ENCODE measurements around the gene GPR161. TPM values are rescaled to one million over a fixed set of nuclear protein-coding genes. Genes with fewer than 3 reads are reported as not detected.

Gene GPR161
- total RNA-seq, 4 donors from 2014 or later: 17.4 to 36.9 (median 20.1) TPM

GRCh38 chr1:168087696-168088095 lies 49.0 kb downstream of the GPR161 start:
- Histone ChIP-seq H3K36me3 (peaks cover 0 to 54% of the 10 kb centered on the region in 2 donors), H3K9me3 (no peaks in the 10 kb centered on the region), H3K4me3 (no peak overlapping the region), H3K27ac (no peak overlapping the region), H3K4me1 (peaks cover 0 to 43% (median 8%) of the 10 kb centered on the region in 3 donors), H3K27me3 (no peaks in the 10 kb centered on the region)
- 90 to 91% methylated on average over 7 to 10 of the region's 10 CpGs for WGBS, 2 donors (ENCODE audit: low coverage in 1 of 2)
- no peak for TF ChIP-seq POLR2AphosphoS5 (IDR thresholded peaks at IDR 0.05)
- TF ChIP-seq CTCF (IDR thresholded peaks at IDR 0.05): no peak
- TF ChIP-seq POLR2A (IDR thresholded peaks at IDR 0.05): no peak
- TF ChIP-seq EP300 (IDR thresholded peaks at IDR 0.05): no peak
- no peak for ATAC-seq

- ATAC-seq: no peak
- peaks cover 0 to 46% (median 15%) of the 10 kb centered on the region in 3 donors for H3K4me1 ChIP-seq
- TF ChIP-seq POLR2A (IDR thresholded peaks at IDR 0.05) (no peak), CTCF (IDR thresholded peaks at IDR 0.05) (no peak), EP300 (IDR thresholded peaks at IDR 0.05) (no peak), POLR2AphosphoS5 (IDR thresholded peaks at IDR 0.05) (no peak)
- H3K36me3 ChIP-seq: peaks cover 0 to 51% of the 10 kb centered on the region in 2 donors
- H3K9me3 ChIP-seq: no peaks in the 10 kb centered on the region
- H3K4me3 ChIP-seq: no peak overlapping the region
- 71 to 82% methylated on average over 1 of the region's 2 CpGs for WGBS, 2 donors (ENCODE audit: low coverage in 1 of 2)
- peak overlapping the region in 3 of 4 donors; percentile 74 to 79 (median 77) for H3K27ac ChIP-seq
- H3K27me3 ChIP-seq: no peaks in the 10 kb centered on the region
Observed at GRCh38 chr1:168086438-168086837, 50.3 kb downstream of the GPR161 start.

- peak; percentile 52 for ATAC-seq
- H3K9me3 ChIP-seq: no peaks in the 10 kb centered on the region
- peaks cover 0 to 44% of the 10 kb centered on the region in 2 donors for H3K36me3 ChIP-seq
- peaks cover 0 to 55% (median 15%) of the 10 kb centered on the region in 3 donors for H3K4me1 ChIP-seq
- TF ChIP-seq CTCF (IDR thresholded peaks at IDR 0.05) (no peak), POLR2AphosphoS5 (IDR thresholded peaks at IDR 0.05) (no peak), POLR2A (IDR thresholded peaks at IDR 0.05) (no peak), EP300 (IDR thresholded peaks at IDR 0.05) (no peak)
- peak overlapping the region in 1 of 2 donors; percentile 7 for H3K4me3 ChIP-seq
- WGBS, 2 donors (ENCODE audit: low coverage in 1 of 2): 11% methylated on average over 7 of the region's 16 CpGs; no CpG with 5 or more reads in 1 of the 2 donors
- H3K27ac ChIP-seq: peak overlapping the region; percentile 29 to 79 (median 76)
- H3K27me3 ChIP-seq: no peaks in the 10 kb centered on the region
Observed at GRCh38 chr1:168085401-168085872, 51.3 kb downstream of the GPR161 start.

- peak overlapping the region in 1 of 2 donors; percentile 4 for H3K4me3 ChIP-seq
- peaks cover 0 to 63% (median 15%) of the 10 kb centered on the region in 3 donors for H3K4me1 ChIP-seq
- ATAC-seq: no peak
- H3K9me3 ChIP-seq: no peaks in the 10 kb centered on the region
- no peaks in the 10 kb centered on the region for H3K27me3 ChIP-seq
- 23 to 42% methylated on average over 4 to 13 of the region's 13 CpGs for WGBS, 2 donors (ENCODE audit: low coverage in 1 of 2)
- H3K36me3 ChIP-seq: peaks cover 0 to 36% of the 10 kb centered on the region in 2 donors
- H3K27ac ChIP-seq: peak overlapping the region; percentile 2 to 79 (median 76)
- TF ChIP-seq POLR2A (IDR thresholded peaks at IDR 0.05) (no peak), POLR2AphosphoS5 (IDR thresholded peaks at IDR 0.05) (no peak), EP300 (IDR thresholded peaks at IDR 0.05) (no peak), CTCF (IDR thresholded peaks at IDR 0.05) (peak; percentile 67 to 86 (median 80))
Observed at GRCh38 chr1:168084396-168085231, 52.1 kb downstream of the GPR161 start.

All from gastroesophageal sphincter (tissue), 4 donors.